ENCODE data around the gene POGLUT3. TPM values are rescaled to one million over a fixed set of nuclear protein-coding genes. Genes with fewer than 3 reads are reported as not detected.

The POGLUT3 gene
- total RNA-seq, 1 experiment from 2014 or later = 15.3 TPM

- no peak overlapping the region for H3K4me3 Mint-ChIP-seq
- H3K27ac Mint-ChIP-seq = no peak overlapping the region
- CTCF ChIA-PET = no interaction called here
- H3K9me3 Mint-ChIP-seq = 0 out of 2 replicates have a peak, but pooled peaks cover 5% of the 10 kb centered on the region
- POLR2A ChIA-PET = no interaction called here
- no peak for ATAC-seq
- no peaks in the 10 kb centered on the region for H3K27me3 Mint-ChIP-seq (ENCODE audit: low read depth)
- H3K36me3 Mint-ChIP-seq = peaks cover 11% of the 10 kb centered on the region
- TF ChIP-seq ZNF232 (CRISPR knock-in tag; IDR thresholded peaks at IDR 0.05) = no peak
- no peak for TF ChIP-seq ZNF425 (CRISPR knock-in tag; conservative IDR thresholded peaks at IDR 0.05)
- no peak for TF ChIP-seq MYBL2 (CRISPR knock-in tag; IDR thresholded peaks at IDR 0.05)
- TF ChIP-seq CREB1 (CRISPR knock-in tag; IDR thresholded peaks at IDR 0.05) = no peak
- TF ChIP-seq ZNF281 (CRISPR knock-in tag; IDR thresholded peaks at IDR 0.05) = no peak
- TF ChIP-seq ZNF121 (CRISPR knock-in tag; IDR thresholded peaks at IDR 0.05) = no peak
- TF ChIP-seq USF2 (CRISPR knock-in tag; IDR thresholded peaks at IDR 0.05) = no peak
- TF ChIP-seq MAX (CRISPR knock-in tag; IDR thresholded peaks at IDR 0.05) = no peak
- TF ChIP-seq EMX1 (CRISPR knock-in tag; IDR thresholded peaks at IDR 0.05) = no peak
- TF ChIP-seq ESRRA (CRISPR knock-in tag; IDR thresholded peaks at IDR 0.05; ENCODE audit: borderline replicate concordance) = no peak
- TF ChIP-seq E2F5 (CRISPR knock-in tag; IDR thresholded peaks at IDR 0.05) = no peak
- no peak for TF ChIP-seq FOXP1 (CRISPR knock-in tag; IDR thresholded peaks at IDR 0.05; ENCODE audit: borderline replicate concordance)
- TF ChIP-seq E2F4 (CRISPR knock-in tag; IDR thresholded peaks at IDR 0.05; ENCODE audit: borderline replicate concordance, low read depth) = no peak
- TF ChIP-seq SMAD4 (CRISPR knock-in tag; IDR thresholded peaks at IDR 0.05) = no peak
- TF ChIP-seq ZNF671 (CRISPR knock-in tag; IDR thresholded peaks at IDR 0.05) = no peak
- TF ChIP-seq SMAD3 (CRISPR knock-in tag; IDR thresholded peaks at IDR 0.05; ENCODE audit: borderline replicate concordance) = no peak
- no peak for TF ChIP-seq TCF7 (CRISPR knock-in tag; IDR thresholded peaks at IDR 0.05; ENCODE audit: low read depth)
- no peak for TF ChIP-seq CBFB (CRISPR knock-in tag; IDR thresholded peaks at IDR 0.05; ENCODE audit: low read depth)
- DNase-seq (ENCODE audit: low spot score) = no peak
- no peaks in the 10 kb centered on the region for H3K4me1 Mint-ChIP-seq
Measured at GRCh38 chr11:108518581-108518980, 20.4 kb upstream of the POGLUT3 start.

GRCh38 chr11:108516125-108516524 is 17.9 kb upstream of the POGLUT3 start:
- ChIA-PET POLR2A (interaction anchor here (0.6 kb wide), 1 partner anchor 116 kb away, joined by 3 read pairs; no protein-coding TSS in a partner anchor), CTCF (interaction anchor here (0.7 kb wide), 1 partner anchor 151 kb away, joined by 5 read pairs; no protein-coding TSS in a partner anchor)
- no peak for TF ChIP-seq ESRRA (CRISPR knock-in tag; IDR thresholded peaks at IDR 0.05; ENCODE audit: borderline replicate concordance)
- no peak for TF ChIP-seq FOXP1 (CRISPR knock-in tag; IDR thresholded peaks at IDR 0.05; ENCODE audit: borderline replicate concordance)
- no peak for TF ChIP-seq TEAD4 (CRISPR knock-in tag; IDR thresholded peaks at IDR 0.05)
- TF ChIP-seq ZNF416 (CRISPR knock-in tag; IDR thresholded peaks at IDR 0.05) = no peak
- TF ChIP-seq ZNF671 (CRISPR knock-in tag; IDR thresholded peaks at IDR 0.05) = no peak
- TF ChIP-seq CDX4 (CRISPR knock-in tag; IDR thresholded peaks at IDR 0.05; ENCODE audit: borderline replicate concordance) = no peak
- TF ChIP-seq HMGA2 (CRISPR knock-in tag; IDR thresholded peaks at IDR 0.05) = no peak
- TF ChIP-seq EMX1 (CRISPR knock-in tag; IDR thresholded peaks at IDR 0.05) = no peak
- no peak for TF ChIP-seq ZNF532 (CRISPR knock-in tag; IDR thresholded peaks at IDR 0.05; ENCODE audit: borderline replicate concordance)

More at GRCh38 chr11:108516125-108516524, 17.9 kb upstream of the POGLUT3 start:
- no peak for ATAC-seq
- Mint-ChIP-seq H3K9me3 (peaks cover 27% of the 10 kb centered on the region), H3K27ac (no peak overlapping the region), H3K36me3 (peaks cover 36% of the 10 kb centered on the region), H3K27me3 (ENCODE audit: low read depth) (no peaks in the 10 kb centered on the region), H3K4me1 (no peaks in the 10 kb centered on the region), H3K4me3 (no peak overlapping the region)
- DNase-seq (ENCODE audit: low spot score) = no peak
